HEK293 (cell line): ENCODE data around the gene S100P.
"Not testable (repeated sequence)": the region's sequence is repeated elsewhere in the genome, so short reads cannot be mapped to it uniquely, and the experiment has no call there.

Experiments used
- CTCF ChIA-PET: fragments of 350-600 bp; formaldehyde crosslinking; extraction: SDS; loops from one replicate; lab custom pipeline; 2021; ENCODE audit warnings: antibody characterized with exemption; lab: Yijun Ruan, JAX
- POLR2A ChIA-PET: fragments of 300-600 bp; formaldehyde crosslinking; extraction: SDS; loops from one replicate; lab custom pipeline; 2020; ENCODE audit warnings: antibody characterized with exemption, inconsistent platforms; lab: Yijun Ruan, JAX
- H3K27ac ChIP-seq: fragments of 200-500 bp; sonication (Bioruptor generic); 2 replicates; pipeline ENCODE4 v1.5.1; 2014; ENCODE audit warnings: low read depth, low read length, control low read depth, inconsistent platforms; ENCODE audit errors: extremely low read depth
- H3K36me3 ChIP-seq, 2 experiments: fragments of 200-500 bp in 1 of 2; sonication (Bioruptor generic) in 1 of 2; 1 replicate in 1 of 2; 2 replicates in 1 of 2; pipeline ENCODE4 v1.5.1; 2014 to 2017; ENCODE audit warnings: inconsistent platforms in 2 of 2, low read length in 2 of 2; ENCODE audit not compliant: control insufficient read depth in 2 of 2, insufficient read depth in 1 of 2
- H3K4me1 ChIP-seq: fragments of 200-500 bp; sonication (Bioruptor generic); 2 replicates; pipeline ENCODE4 v1.5.1; 2014; ENCODE audit warnings: mild to moderate bottlenecking, low read length, inconsistent platforms; ENCODE audit not compliant: control insufficient read depth, insufficient read depth
- H3K4me3 ChIP-seq: 2 replicates; pipeline ENCODE4 v1.5.1; 2011; ENCODE audit warnings: low read depth, mild to moderate bottlenecking, control low read depth, low read length, moderate library complexity
- H3K9me3 ChIP-seq: fragments of 200-500 bp; sonication (Bioruptor generic); 2 replicates; pipeline ENCODE4 v1.5.1; 2014; ENCODE audit warnings: low read depth, low read length, inconsistent platforms; ENCODE audit not compliant: control insufficient read depth, insufficient read depth
- KLF7 ChIP-seq: fragments of 450-650 bp; formaldehyde crosslinking; IDR thresholded peaks from 2 replicates; pipeline ENCODE4 v1.5.1; 2016; ENCODE audit warnings: missing biosample characterization, missing genetic modification characterization, borderline replicate concordance
- MZF1 ChIP-seq: fragments of 450-650 bp; formaldehyde crosslinking; IDR thresholded peaks from 2 replicates; pipeline ENCODE4 v1.5.1; 2017; ENCODE audit warnings: missing biosample characterization, missing genetic modification characterization, borderline replicate concordance
- PRDM2 ChIP-seq: fragments of 450-650 bp; formaldehyde crosslinking; IDR thresholded peaks from 2 replicates; pipeline ENCODE4 v1.5.1; 2016; ENCODE audit warnings: missing biosample characterization, missing genetic modification characterization, borderline replicate concordance
- SP2 ChIP-seq: fragments of 450-650 bp; formaldehyde crosslinking; IDR thresholded peaks from 2 replicates; pipeline ENCODE4 v1.5.1; 2016; ENCODE audit warnings: missing biosample characterization, missing genetic modification characterization
- ZBTB17 ChIP-seq: fragments of 450-650 bp; formaldehyde crosslinking; IDR thresholded peaks from 2 replicates; pipeline ENCODE4 v1.5.1; 2016; ENCODE audit warnings: missing biosample characterization, missing genetic modification characterization
- ZNF221 ChIP-seq: fragments of 450-650 bp; formaldehyde crosslinking; IDR thresholded peaks from 2 replicates; pipeline ENCODE4 v1.5.1; 2017; ENCODE audit warnings: missing biosample characterization, missing genetic modification characterization, borderline replicate concordance
- ZNF394 ChIP-seq: fragments of 450-650 bp; formaldehyde crosslinking; IDR thresholded peaks from 2 replicates; pipeline ENCODE4 v1.5.1; 2016; ENCODE audit warnings: missing biosample characterization, missing genetic modification characterization, mild to moderate bottlenecking, moderate library complexity, borderline replicate concordance
- ZNF449 ChIP-seq: fragments of 450-650 bp; formaldehyde crosslinking; IDR thresholded peaks from 2 replicates; pipeline ENCODE4 v1.5.1; 2017; ENCODE audit warnings: missing biosample characterization, mild to moderate bottlenecking, missing genetic modification characterization, moderate library complexity

The S100P gene

GRCh38 chr4:6672131-6672530, 21.5 kb upstream of the S100P start (continued):
- TF ChIP-seq PRDM2 (tag by site-specific recombination), result no peak
- TF ChIP-seq ZNF221 (tag by site-specific recombination), result no peak

GRCh38 chr4:6672541-6673190, 21.0 kb upstream of the S100P start:
- CTCF ChIA-PET, result interaction anchor here (1.9 kb wide), 1 partner anchor 8 kb away, joined by 7 read pairs; no protein-coding TSS in a partner anchor
- POLR2A ChIA-PET, result interaction anchor here (0.9 to 1.9 kb wide), 11 partner anchors 9 to 371 kb away, joined by 3 to 17 read pairs (median 4); partner anchors contain the start of genes MAN2B2, MRFAP1 and MRFAP1L1
- H3K36me3 ChIP-seq, result peaks cover 0 to 24% of the 10 kb centered on the region in 2 experiments; a peak in 2 of 3 replicates
- H3K4me1 ChIP-seq, H3K27ac ChIP-seq, H3K9me3 ChIP-seq, H3K4me3 ChIP-seq: not testable (repeated sequence)

- CTCF ChIA-PET, result interaction anchor here (1.9 to 2.8 kb wide), 2 partner anchors 9 to 200 kb away, joined by 7 to 9 read pairs; no protein-coding TSS in a partner anchor
- TF ChIP-seq ZNF449, result 0 out of 2 replicates have a peak, but pooled peaks have one; percentile 17
- peak; percentile 60; the same call in 1 of the 2 replicates for TF ChIP-seq MZF1
- peak; percentile 59 for TF ChIP-seq SP2 (tag by site-specific recombination)
- TF ChIP-seq ZNF394 (tag by site-specific recombination), result peak; percentile 15; the same call in 1 of the 2 replicates
- 0 out of 2 replicates have a peak, but pooled peaks have one; percentile 31 for TF ChIP-seq KLF7 (tag by site-specific recombination)
- 0 out of 2 replicates have a peak, but pooled peaks have one; percentile 16 for TF ChIP-seq ZBTB17 (tag by site-specific recombination)
- POLR2A ChIA-PET, result interaction anchor here (0.6 to 1.9 kb wide), 13 partner anchors 9 to 371 kb away, joined by 3 to 17 read pairs (median 4); partner anchors contain the start of genes MAN2B2, MRFAP1 and MRFAP1L1
Observed at GRCh38 chr4:6673191-6673659, 20.5 kb upstream of the S100P start.

More at GRCh38 chr4:6673191-6673659, 20.5 kb upstream of the S100P start:
- H3K36me3 ChIP-seq, result peaks cover 0 to 24% of the 10 kb centered on the region in 2 experiments; a peak in 2 of 3 replicates
- not testable (repeated sequence) for H3K4me1 ChIP-seq, H3K9me3 ChIP-seq
- H3K4me3 ChIP-seq, result peak overlapping the region; percentile 52
- H3K27ac ChIP-seq, result peak overlapping the region; percentile 48; the same call in 1 of the 2 replicates
